Measurements from ENCODE around the gene FBRSL1.

FBRSL1 gene

DNA sequence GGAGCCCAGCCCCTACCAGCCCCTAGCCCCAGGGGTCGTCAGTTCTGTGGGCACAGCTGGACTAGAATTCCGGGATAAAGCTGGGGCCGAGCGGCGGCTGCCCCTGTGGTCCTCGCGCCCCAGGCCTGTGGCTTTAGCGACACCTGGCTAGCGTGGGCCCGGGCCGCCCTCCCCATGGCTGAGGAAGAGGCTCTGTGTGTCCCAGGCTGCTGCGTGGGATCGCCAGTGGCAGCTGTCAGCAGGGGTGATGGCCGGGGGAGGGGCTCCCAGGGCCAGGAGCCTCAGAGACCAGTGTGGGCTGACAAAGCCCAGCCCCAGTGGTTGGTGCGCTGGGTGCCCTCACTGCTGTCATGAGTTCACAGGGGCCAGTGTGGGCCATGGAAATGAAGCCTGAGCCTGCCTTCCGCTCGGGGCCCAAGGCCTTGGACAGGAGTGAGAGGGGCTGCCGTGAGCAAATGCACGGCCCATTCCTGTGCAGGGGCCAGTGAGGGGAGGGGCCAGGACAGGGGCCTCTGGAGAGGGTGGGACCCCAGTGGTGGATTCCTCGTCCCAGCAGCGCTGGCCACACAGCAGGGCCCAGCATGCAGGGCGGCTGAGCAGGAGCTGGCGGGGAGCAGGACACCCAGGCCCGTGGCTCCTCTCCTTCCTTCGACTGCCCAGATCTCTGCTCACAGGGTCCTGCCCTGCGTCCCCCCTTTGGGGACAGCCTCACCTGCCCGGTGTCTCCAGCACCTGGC is 11.4 kb downstream of the FBRSL1 start:
- H3K9ac ChIP-seq = no peak overlapping the region
- TF ChIP-seq, protein P1, sequence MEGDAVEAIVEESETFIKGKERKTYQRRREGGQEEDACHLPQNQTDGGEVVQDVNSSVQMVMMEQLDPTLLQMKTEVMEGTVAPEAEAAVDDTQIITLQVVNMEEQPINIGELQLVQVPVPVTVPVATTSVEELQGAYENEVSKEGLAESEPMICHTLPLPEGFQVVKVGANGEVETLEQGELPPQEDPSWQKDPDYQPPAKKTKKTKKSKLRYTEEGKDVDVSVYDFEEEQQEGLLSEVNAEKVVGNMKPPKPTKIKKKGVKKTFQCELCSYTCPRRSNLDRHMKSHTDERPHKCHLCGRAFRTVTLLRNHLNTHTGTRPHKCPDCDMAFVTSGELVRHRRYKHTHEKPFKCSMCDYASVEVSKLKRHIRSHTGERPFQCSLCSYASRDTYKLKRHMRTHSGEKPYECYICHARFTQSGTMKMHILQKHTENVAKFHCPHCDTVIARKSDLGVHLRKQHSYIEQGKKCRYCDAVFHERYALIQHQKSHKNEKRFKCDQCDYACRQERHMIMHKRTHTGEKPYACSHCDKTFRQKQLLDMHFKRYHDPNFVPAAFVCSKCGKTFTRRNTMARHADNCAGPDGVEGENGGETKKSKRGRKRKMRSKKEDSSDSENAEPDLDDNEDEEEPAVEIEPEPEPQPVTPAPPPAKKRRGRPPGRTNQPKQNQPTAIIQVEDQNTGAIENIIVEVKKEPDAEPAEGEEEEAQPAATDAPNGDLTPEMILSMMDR (conservative IDR thresholded peaks at IDR 0.05; ENCODE audit: low read depth, low read length) = no peak
- no peaks in the 10 kb centered on the region for H3K27me3 ChIP-seq (ENCODE audit: insufficient read depth, low read depth)
- H3K36me3 ChIP-seq (ENCODE audit: insufficient read depth) = no peaks in the 10 kb centered on the region
- H4K20me1 ChIP-seq (ENCODE audit: insufficient read depth) = no peaks in the 10 kb centered on the region
- H2AFZ ChIP-seq (ENCODE audit: low read depth) = no peak overlapping the region
- no peaks in the 10 kb centered on the region for H3K79me2 ChIP-seq (ENCODE audit: insufficient read depth, low read depth)
- no peak overlapping the region for H3K27ac ChIP-seq
- H3K4me3 ChIP-seq (IDR thresholded peaks at IDR 0.05; ENCODE audit: insufficient read depth, low read depth, low read length) = no peak overlapping the region
- H3K4me1 ChIP-seq (ENCODE audit: low read depth, poor library complexity, severe bottlenecking) = no peaks in the 10 kb centered on the region
- H3K4me2 ChIP-seq = no peak overlapping the region

GRCh38 chr12:132502149-132502881 is 12.4 kb downstream of the FBRSL1 start:
- Histone ChIP-seq H2AFZ (ENCODE audit: low read depth) (no peak overlapping the region), H3K79me2 (ENCODE audit: insufficient read depth, low read depth) (no peaks in the 10 kb centered on the region), H3K4me3 (IDR thresholded peaks at IDR 0.05; ENCODE audit: insufficient read depth, low read depth, low read length) (no peak overlapping the region), H3K27ac (no peak overlapping the region), H3K4me2 (no peak overlapping the region), H3K4me1 (ENCODE audit: low read depth, poor library complexity, severe bottlenecking) (no peaks in the 10 kb centered on the region), H3K27me3 (ENCODE audit: insufficient read depth, low read depth) (no peaks in the 10 kb centered on the region), H4K20me1 (ENCODE audit: insufficient read depth) (no peaks in the 10 kb centered on the region), H3K36me3 (ENCODE audit: insufficient read depth) (no peaks in the 10 kb centered on the region), H3K9ac (no peak overlapping the region)
- TF ChIP-seq, protein P1 (conservative IDR thresholded peaks at IDR 0.05; ENCODE audit: low read depth, low read length) = no peak

- H4K20me1 ChIP-seq (ENCODE audit: insufficient read depth) = no peaks in the 10 kb centered on the region
- H3K4me2 ChIP-seq = no peak overlapping the region
Measured at GRCh38 chr12:132502882-132503193, 12.9 kb downstream of the FBRSL1 start.

GRCh38 chr12:132503618-132504204 is 13.8 kb downstream of the FBRSL1 start:
- Histone ChIP-seq H3K9ac (no peak overlapping the region), H3K4me1 (ENCODE audit: low read depth, poor library complexity, severe bottlenecking) (no peaks in the 10 kb centered on the region), H3K4me2 (no peak overlapping the region), H3K27ac (no peak overlapping the region), H3K79me2 (ENCODE audit: insufficient read depth, low read depth) (no peaks in the 10 kb centered on the region), H3K4me3 (IDR thresholded peaks at IDR 0.05; ENCODE audit: insufficient read depth, low read depth, low read length) (no peak overlapping the region), H4K20me1 (ENCODE audit: insufficient read depth) (no peaks in the 10 kb centered on the region), H2AFZ (ENCODE audit: low read depth) (no peak overlapping the region), H3K27me3 (ENCODE audit: insufficient read depth, low read depth) (no peaks in the 10 kb centered on the region), H3K36me3 (ENCODE audit: insufficient read depth) (no peaks in the 10 kb centered on the region)
- TF ChIP-seq, protein P1 (conservative IDR thresholded peaks at IDR 0.05; ENCODE audit: low read depth, low read length) = no peak

More at GRCh38 chr12:132502882-132503193, 12.9 kb downstream of the FBRSL1 start:
- H3K36me3 ChIP-seq (ENCODE audit: insufficient read depth) = no peaks in the 10 kb centered on the region
- no peaks in the 10 kb centered on the region for H3K4me1 ChIP-seq (ENCODE audit: low read depth, poor library complexity, severe bottlenecking)
- H3K9ac ChIP-seq = no peak overlapping the region
- no peak overlapping the region for H3K4me3 ChIP-seq (IDR thresholded peaks at IDR 0.05; ENCODE audit: insufficient read depth, low read depth, low read length)
- H2AFZ ChIP-seq (ENCODE audit: low read depth) = no peak overlapping the region
- no peaks in the 10 kb centered on the region for H3K27me3 ChIP-seq (ENCODE audit: insufficient read depth, low read depth)
- H3K27ac ChIP-seq = no peak overlapping the region
- TF ChIP-seq, protein P1 (conservative IDR thresholded peaks at IDR 0.05; ENCODE audit: low read depth, low read length) = no peak
- H3K79me2 ChIP-seq (ENCODE audit: insufficient read depth, low read depth) = no peaks in the 10 kb centered on the region

Measured in KMS-11 (cell line).